Body of pancreas (tissue), 4 donors: ENCODE results near the gene TSPAN4.

Experiments used
- CTCF ChIP-seq, 7 experiments: fragments of 450-650 bp in 4 of 7; fragments of 200-600 bp in 3 of 7; sonication (generic) in 3 of 7; IDR thresholded peaks; one replicate each; pipeline ENCODE4 v1.5.1; 2016 to 2019; ENCODE audit warnings: antibody characterized with exemption in 7 of 7
- POLR2A ChIP-seq, 3 donors: fragments of 450-650 bp; IDR thresholded peaks; one replicate each; pipeline ENCODE4 v1.6.1; 2016; ENCODE audit warnings: antibody characterized with exemption in 3 of 3, mild to moderate bottlenecking in 2 of 3

GRCh38 chr11:871472-871871, 28.8 kb downstream of the TSPAN4 start:
- TF ChIP-seq CTCF (IDR thresholded peaks at IDR 0.05) = no peak
- TF ChIP-seq POLR2A (IDR thresholded peaks at IDR 0.05) = no peak
